HG03159 (cell line): Measurements from ENCODE around the gene TNS3.
"Not testable (repeated sequence)": the region's sequence is repeated elsewhere in the genome, so short reads cannot be mapped to it uniquely, and the experiment has no call there.

Source experiments
- ATAC-seq: cut with Tn5 transposase; IDR thresholded peaks from one replicate; pipeline ENCODE4 v1.9.1; 2021; ENCODE audit warnings: mild to moderate bottlenecking, moderate library complexity; ENCODE audit not compliant: unreplicated experiment

TNS3 gene

DNA sequence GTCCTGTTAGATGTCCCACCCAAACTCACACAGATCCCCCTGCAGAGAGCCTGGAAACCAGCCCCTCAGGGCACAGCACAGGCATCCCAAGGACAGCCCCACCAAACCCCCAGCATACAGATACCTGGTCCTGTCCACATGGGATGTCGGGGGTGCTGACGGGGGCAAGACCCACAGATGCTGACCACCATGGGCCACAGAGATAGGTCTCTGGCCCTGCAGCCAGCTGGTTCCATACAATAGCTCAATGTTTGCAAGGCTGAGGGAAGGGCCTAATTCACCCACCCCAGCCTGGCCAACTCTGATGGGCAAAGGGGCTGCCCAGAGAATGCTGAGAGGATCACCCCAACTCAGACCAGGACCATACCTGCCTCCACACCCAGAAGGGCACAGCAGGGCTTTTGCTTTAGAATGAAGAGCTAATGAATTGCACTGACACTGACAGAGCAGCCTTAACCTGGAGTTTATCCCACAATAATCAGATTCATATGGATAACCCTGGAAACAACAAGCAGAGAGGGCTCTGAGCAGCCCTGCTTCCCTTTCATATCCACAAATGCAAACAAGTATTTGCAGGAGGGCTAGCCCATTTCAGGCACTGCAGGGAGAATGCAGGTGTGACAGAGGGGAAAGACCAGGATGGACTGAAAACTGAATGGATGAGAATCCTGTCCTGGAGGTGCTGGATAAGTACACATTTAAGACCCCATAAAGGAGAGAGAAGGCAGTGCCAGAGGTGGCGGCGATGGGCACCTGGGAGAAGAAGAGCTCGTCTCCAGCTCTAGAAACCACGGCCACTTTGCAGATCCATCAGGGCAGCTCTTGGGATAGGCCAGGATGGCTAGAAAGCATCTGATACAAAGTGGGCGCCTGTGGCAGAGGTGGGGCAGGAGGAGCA is 126.7 kb downstream of the TNS3 start:
- no peak for ATAC-seq

DNA sequence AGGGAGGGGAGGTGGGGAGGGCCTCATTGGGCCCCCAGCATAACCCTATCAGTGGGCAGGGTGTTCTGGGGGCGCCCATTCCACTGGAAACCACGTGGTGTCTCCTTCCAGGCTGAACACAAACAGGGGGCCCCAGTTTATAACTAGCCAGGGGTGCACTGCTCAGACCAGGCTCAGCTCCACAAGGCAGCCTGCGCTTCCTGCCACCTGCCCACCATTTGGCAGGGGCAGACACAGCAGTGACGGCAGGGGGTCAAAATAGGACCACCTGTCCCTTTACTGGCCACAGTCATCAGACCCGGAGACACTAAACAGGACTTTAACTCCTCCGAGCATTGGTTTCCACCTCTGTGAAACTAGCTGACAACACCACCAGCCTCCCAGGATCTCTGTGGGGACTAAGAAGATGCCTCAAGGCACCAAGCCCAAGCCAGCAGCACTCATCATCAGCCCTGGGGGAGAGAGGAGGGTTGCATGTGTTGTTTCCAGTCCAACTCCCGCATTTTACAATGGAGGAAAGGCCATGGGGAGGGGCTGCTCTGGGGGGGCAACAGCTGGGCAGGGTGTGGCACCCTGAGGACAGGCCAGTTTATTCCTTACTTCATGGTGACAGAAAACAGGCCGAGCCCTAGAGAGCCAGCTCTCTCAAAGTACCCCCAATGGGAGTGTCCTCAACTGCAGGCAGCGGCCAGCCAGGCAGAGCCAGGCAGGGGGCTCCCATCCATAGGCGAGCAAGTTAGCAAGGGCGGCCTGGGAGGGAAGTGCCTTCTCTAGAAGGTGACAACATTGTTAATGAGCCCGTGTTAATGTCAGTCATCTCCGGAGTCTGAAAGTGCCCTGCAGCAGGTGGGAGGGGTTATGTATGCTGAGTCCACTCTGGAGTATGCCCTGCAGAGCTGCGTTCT is 127.6 kb downstream of the TNS3 start:
- ATAC-seq = no peak

DNA sequence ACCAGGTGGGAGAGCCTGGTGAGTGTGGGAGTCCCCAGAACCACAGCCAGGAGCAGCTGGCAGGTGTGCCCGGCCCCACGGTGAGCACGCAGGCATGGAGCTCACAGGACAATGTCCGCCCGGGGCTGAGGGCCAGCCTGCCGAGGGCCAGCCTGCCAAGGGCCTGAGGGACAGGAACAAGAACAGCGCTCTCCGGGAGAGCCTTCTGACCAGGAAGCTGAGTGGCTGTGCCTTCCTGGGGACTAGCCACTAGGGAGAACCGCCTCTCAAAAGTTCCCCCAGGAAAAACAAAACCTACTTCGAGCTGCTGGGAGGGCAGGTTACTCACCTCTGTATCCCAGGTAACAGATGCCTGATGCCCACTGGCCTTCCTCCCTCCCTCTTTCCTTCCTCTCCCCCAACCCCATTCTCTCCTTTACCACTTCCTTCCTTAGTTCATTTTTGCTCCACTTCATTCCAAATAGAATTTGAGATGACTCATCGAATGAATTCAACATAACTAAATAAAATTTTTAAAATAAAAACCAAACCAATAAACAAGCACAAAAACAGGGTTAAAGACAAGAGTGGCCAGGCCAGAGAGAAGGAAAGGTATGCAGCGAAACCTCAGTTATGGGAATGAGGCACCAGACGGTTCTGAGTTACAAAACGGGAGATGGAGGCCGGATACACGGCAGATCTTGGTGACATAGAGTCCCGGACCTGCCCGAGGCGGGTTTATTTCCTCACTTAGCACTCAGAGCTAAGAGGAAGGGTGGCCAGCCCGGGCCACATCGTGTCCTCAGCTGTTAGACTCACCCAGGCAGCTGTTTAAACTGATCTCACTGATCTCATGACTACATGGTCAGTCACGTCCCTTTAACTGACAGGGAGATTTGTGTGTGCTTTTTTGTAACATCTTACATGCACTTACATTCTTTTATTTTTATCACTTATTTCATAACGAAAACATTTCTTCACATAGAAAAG is 128.5 kb downstream of the TNS3 start:
- no peak for ATAC-seq

GRCh38 chr7:47452715-47453092 is 129.2 kb downstream of the TNS3 start:
- ATAC-seq = no peak

DNA sequence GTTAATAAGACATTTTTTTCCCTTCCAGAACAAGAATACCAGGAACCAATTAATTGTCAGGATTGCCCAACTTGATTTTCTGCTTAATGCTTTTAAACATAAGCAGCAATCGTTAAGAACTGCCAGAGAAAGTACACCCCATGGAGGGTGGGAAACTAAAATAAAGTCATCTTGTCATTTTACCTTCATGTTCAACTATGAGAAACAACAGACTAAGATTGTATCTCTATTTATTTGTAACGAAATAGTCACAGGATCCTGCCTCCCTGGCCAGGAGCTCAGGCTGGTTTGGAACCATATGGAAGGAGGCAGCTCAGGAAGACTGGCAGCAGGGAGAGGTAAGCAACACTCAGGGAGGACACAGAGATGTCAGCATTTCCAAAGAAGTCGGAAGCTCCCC is 129.6 kb downstream of the TNS3 start:
- ATAC-seq = no peak

DNA sequence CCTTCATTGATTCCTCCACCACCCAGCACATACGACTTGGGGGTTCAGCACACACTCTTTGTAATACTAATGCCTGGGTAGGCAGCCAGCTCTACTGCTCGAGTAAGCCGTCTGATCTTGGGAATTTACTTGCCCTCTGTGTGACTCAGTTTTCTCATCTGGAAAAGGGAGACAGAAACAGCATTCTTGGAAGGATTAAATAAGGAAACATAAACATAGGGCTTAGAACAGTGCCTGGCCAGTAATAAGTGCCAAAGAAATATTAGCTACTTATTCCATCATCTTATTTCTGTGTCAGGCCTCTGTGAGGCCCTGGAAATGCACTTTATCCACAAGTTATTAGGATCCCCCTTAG is 130.1 kb downstream of the TNS3 start:
- ATAC-seq = no peak

- ATAC-seq = no peak
Observed at GRCh38 chr7:47449810-47450590, 131.9 kb downstream of the TNS3 start.

DNA sequence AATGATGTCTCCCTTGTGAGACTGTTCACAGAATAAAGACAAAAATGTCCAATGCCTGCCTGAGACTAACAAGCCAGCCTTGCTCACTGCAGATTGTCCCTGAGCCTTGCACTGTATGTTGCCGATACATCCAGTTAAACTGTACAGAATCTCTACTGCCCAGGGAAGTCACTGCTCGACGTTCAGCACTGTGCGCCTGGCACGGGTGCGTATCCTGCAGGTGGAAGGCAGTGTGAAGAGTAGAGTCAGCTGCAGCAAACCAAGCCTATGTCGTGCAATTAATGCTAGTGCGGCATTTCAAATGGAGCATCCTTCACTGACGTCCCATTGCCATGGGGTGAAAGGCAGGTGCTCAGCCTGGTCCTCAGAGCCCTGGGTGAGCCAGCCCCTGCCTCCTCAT is 132.9 kb downstream of the TNS3 start:
- ATAC-seq = no peak

- no peak for ATAC-seq
Observed at GRCh38 chr7:47447621-47448349, 134.1 kb downstream of the TNS3 start.

DNA sequence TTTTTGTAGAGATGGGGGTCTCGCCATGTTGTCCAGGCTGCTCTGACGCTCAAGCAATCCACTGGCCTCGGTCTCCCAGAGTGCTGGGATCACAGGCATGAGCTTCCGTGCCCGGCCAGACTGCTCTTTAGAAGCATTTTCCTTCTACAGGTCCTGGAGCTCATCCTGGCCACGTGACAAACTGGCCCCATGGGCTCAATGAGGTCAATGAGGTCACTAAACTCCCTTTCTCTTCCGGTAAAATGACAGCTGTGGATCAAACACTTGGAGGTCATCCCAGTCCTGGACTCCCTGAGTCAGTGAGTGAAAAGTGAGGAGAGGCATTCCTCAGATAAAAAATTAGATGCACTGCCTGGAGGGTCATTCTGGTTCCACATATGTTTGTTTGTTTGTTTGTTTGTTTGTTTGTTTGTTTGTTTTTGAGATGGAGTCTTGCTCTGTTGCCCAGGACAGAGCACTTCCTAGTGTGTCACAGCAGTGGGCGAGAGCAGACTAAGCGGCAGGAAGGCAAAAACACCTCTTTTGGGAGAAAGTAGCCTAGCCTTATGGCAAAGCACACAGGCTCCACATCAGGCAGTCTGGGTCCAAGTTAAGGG is 134.9 kb downstream of the TNS3 start:
- no peak for ATAC-seq

DNA sequence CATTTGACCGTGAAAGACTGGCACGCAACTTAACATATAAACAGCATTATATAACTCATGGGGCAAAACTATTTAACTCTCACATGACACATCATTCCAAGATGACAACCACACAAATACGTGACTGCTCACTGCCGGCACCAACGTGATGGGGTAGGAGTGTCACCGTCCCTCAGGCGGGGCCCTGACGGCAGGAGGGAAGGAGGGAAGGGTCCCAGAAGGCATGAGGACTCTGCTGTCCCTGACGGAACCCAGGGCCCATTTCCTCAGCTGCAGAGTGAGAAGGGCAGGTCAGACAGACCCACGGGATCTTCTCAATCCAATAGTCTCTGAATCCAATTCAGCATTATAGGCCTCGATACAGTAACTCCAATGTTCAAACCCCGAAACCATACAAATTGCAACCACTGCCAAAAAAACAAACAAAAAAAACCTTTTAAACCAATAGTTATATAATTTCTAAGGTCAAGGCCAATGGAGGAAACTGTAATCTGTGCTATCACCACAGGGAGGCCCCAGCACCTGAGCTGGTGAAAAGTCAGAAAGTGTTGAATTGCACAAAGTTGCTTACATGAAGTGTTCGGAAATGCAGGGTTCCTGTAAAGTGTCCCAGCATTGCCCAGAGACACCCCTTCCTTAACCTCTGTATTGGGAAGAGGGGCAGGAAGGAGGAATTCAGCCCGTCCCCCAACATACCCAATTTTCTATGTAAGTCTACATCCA is 137.4 kb downstream of the TNS3 start:
- no peak for ATAC-seq

DNA sequence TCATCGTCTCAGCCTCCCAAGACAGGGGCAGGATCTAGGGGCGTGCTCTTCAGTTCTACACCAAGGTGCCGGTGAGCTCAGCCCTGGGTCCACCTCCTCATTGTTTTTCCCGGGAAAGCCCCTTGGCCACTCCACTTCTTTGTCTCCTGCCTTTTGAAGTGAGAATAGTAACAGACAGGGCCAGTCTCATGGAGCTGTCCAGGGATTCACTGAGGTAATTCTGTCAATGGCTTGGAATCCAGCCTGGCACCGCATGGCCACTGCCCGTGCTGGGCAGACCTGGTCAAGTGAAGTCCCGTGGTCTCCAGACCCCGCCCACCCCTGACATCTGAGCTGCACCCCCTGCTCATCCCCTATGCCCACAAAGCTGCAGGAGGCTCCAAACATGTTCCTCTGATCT is 138.9 kb downstream of the TNS3 start:
- no peak for ATAC-seq

GRCh38 chr7:47442605-47442865 is 139.4 kb downstream of the TNS3 start:
- ATAC-seq = no peak

DNA sequence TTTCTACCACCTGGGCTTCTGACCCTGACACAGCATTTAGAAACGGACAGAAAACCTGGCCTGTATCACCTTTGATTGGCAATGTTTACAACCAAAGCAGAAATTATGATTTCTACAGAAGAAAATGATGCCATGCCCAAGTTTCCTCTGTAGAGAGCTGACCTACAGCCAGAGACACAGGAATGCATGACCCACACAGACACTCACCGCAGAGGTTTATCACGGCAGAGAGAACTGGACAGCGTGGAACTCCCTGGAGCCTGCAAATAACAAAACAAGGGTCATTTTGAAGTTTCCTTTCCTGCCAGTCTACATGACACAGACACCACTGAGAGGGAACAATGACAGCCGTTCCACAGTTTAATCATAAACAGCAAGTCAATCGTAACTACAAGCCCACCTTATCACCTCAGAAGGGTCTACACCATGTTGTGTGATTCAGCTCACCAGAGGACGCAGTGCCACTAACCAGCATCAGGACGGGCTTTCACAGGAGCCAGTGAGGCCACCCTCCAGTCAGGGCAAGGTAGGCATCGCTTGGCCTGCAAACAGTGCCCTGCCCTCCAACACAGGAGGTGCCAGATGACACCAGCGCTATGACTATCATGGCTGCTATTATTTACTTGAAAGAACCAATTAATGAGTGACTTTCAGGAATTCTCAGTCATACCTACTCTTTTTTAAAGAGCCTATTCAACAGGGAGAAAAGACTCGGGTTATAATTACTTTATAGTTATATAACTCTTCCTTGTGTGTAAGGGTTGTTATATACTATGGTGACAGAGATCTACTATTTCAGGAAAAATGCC is 139.9 kb downstream of the TNS3 start:
- ATAC-seq = no peak

- ATAC-seq = not testable (repeated sequence)
Observed at GRCh38 chr7:47441048-47441447, 140.9 kb downstream of the TNS3 start.

GRCh38 chr7:47440320-47440719 is 141.6 kb downstream of the TNS3 start:
- ATAC-seq = no peak

DNA sequence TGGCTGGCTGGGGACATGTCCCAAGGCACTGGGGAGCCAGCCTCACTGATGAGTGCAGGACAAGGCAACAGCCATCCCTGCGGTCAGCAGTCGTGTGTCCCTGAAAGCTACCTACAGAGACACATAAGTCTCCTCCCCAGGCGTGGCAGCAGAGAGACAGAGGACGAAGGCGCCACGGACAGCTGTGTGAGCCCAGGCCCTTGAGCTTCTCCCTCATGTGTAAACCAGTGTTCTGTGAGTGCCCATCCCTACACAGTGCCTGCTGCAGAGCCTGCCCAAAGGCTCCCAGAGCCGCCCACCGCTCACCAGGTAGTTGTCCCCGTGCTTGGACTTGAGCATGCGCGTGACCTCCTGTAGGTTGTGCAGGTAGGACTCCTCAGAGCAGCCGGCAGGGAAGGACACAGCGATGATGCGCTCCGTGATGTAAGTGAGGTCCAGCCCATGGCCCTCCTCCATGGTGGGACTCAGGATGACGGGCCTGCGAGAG is 142.7 kb downstream of the TNS3 start:
- no peak for ATAC-seq
